GM12878 (cell line): ENCODE measurements around the gene SENP3. TPM values are rescaled to one million over a fixed set of nuclear protein-coding genes. Genes with fewer than 3 reads are reported as not detected.

ENCODE experiments used
- ATAC-seq: fragments of 200-7000 bp; cut with Tn5 transposase; 3 replicates; pipeline ENCODE4 v1.9.1; 2020; ENCODE audit warnings: mild to moderate bottlenecking, moderate library complexity
- BruUV-seq: library from RNA; stranded (reverse); fragments of 400-500 nt; replicated peaks from 2 replicates; lab custom pipeline; 2021; lab: Mats Ljungman, UMichigan
- CTCF ChIA-PET: fragments of 300-600 bp; sonication (Branson Sonifier 250); formaldehyde crosslinking; extraction: SDS; loops from one replicate; lab custom pipeline; 2021; ENCODE audit warnings: inconsistent platforms; lab: Yijun Ruan, JAX
- POLR2A ChIA-PET: fragments of 350-600 bp; formaldehyde crosslinking; extraction: SDS; loops from one replicate; lab custom pipeline; 2021; ENCODE audit warnings: inconsistent platforms; lab: Charles Lee
- RAD21 ChIA-PET: fragments of 300-600 bp; sonication (Branson Sonifier 250); formaldehyde crosslinking; loops from one replicate; lab custom pipeline; 2023; ENCODE audit warnings: antibody characterized with exemption; ENCODE audit not compliant: unreplicated experiment; lab: Charles Lee
- SMC1A ChIA-PET: fragments of 300-600 bp; sonication (Branson Sonifier 250); formaldehyde crosslinking; loops from one replicate; lab custom pipeline; 2023; ENCODE audit not compliant: unreplicated experiment, uncharacterized antibody; lab: Charles Lee
- DNase-seq: peaks from one replicate; pipeline ENCODE4 v3.0.0-alpha.2; 2011; ENCODE audit warnings: low read depth, low spot score
- FAIRE-seq: peaks from 3 replicates; lab custom pipeline; 2011; peaks lifted over from hg19 to GRCh38; lab: Jason Lieb, UNC
- H2AFZ ChIP-seq: 2 replicates; pipeline ENCODE4 v1.6.0; 2011; ENCODE audit warnings: low read depth, low read length, control low read depth; ENCODE audit not compliant: control insufficient read depth
- H3K27ac ChIP-seq: 2 replicates; pipeline ENCODE4 v1.5.1; 2011; ENCODE audit warnings: control low read depth; ENCODE audit not compliant: control insufficient read depth, insufficient read depth
- H3K27me3 ChIP-seq, 2 experiments: replicated peaks in 1 of 2; 2 replicates each; pipeline versions ENCODE4 v1.6.0 to v1.6.1; 2011; ENCODE audit warnings: low read length in 1 of 2; ENCODE audit not compliant: control insufficient read depth in 2 of 2, insufficient read depth in 2 of 2
- H3K36me3 ChIP-seq, 2 experiments: 2 replicates each; pipeline ENCODE4 v1.5.1; 2011; ENCODE audit warnings: low read length in 1 of 2; ENCODE audit not compliant: control insufficient read depth in 2 of 2, insufficient read depth in 2 of 2
- H3K4me1 ChIP-seq: 2 replicates; pipeline ENCODE4 v1.6.1; 2011; ENCODE audit warnings: mild to moderate bottlenecking, low read length, moderate library complexity, mixed read lengths; ENCODE audit not compliant: control insufficient read depth, insufficient read depth
- H3K4me2 ChIP-seq: 2 replicates; pipeline ENCODE4 v1.6.0; 2011; ENCODE audit warnings: control low read depth; ENCODE audit not compliant: control insufficient read depth, insufficient read depth
- H3K4me3 ChIP-seq: fragments of 200-600 bp; sonication (generic); 2 replicates; pipeline ENCODE4 v1.5.1; 2016
- H3K79me2 ChIP-seq: 2 replicates; pipeline ENCODE4 v1.6.0; 2011; ENCODE audit warnings: low read length; ENCODE audit not compliant: control insufficient read depth, insufficient read depth
- H3K9ac ChIP-seq: 2 replicates; pipeline ENCODE4 v1.8.0; 2011; ENCODE audit warnings: low read length, control low read depth, mixed read lengths; ENCODE audit not compliant: control insufficient read depth, insufficient read depth
- H3K9me3 ChIP-seq: replicated peaks from 3 replicates; pipeline ENCODE4 v1.5.1; 2011; ENCODE audit warnings: mild to moderate bottlenecking, low read length; ENCODE audit not compliant: control insufficient read depth, insufficient read depth
- H4K20me1 ChIP-seq: 2 replicates; pipeline ENCODE4 v1.6.0; 2011; ENCODE audit not compliant: control insufficient read depth, insufficient read depth
- CBX5 ChIP-seq: sonication (generic); IDR thresholded peaks from 2 replicates; pipeline ENCODE4 v1.6.1; 2016; ENCODE audit warnings: low read depth, moderate library complexity, mild to moderate bottlenecking, inconsistent platforms
- CEBPB ChIP-seq, 2 experiments: fragments of 150-350 bp in 1 of 2; IDR thresholded peaks; 2 replicates each; pipeline ENCODE4 v1.6.1; 2012 to 2014; ENCODE audit warnings: low read depth in 2 of 2, low read length in 2 of 2, borderline replicate concordance in 1 of 2, inconsistent platforms in 1 of 2
- JUND ChIP-seq: IDR thresholded peaks from 2 replicates; pipeline ENCODE4 v1.6.1; 2012; ENCODE audit warnings: low read depth, mild to moderate bottlenecking, low read length, improper control_type of control experiment, moderate library complexity
- MTA2 ChIP-seq: fragments of 450-650 bp; IDR thresholded peaks from 2 replicates; pipeline ENCODE4 v1.6.1; 2016; ENCODE audit warnings: low read depth, mild to moderate bottlenecking, moderate library complexity
- MXI1 ChIP-seq: fragments of 150-350 bp; IDR thresholded peaks from 2 replicates; pipeline ENCODE4 v1.6.1; 2011; ENCODE audit warnings: low read depth, mild to moderate bottlenecking, inconsistent platforms, low read length, improper control_type of control experiment
- PML ChIP-seq: IDR thresholded peaks from 2 replicates; pipeline ENCODE4 v1.6.1; 2012; ENCODE audit warnings: low read length, inconsistent platforms
- POU2F2 ChIP-seq: IDR thresholded peaks from 3 replicates; pipeline ENCODE4 v1.6.1; 2011; ENCODE audit warnings: low read depth, mild to moderate bottlenecking, low read length, borderline replicate concordance
- RELA ChIP-seq: fragments of 450-650 bp; IDR thresholded peaks from 2 replicates; pipeline ENCODE4 v1.8.0; 2014; ENCODE audit warnings: borderline replicate concordance; ENCODE audit not compliant: partially characterized antibody
- SMAD5 ChIP-seq: IDR thresholded peaks from 2 replicates; pipeline ENCODE4 v1.6.1; 2016; ENCODE audit warnings: antibody characterized with exemption, low read depth
- SPI1 ChIP-seq: IDR thresholded peaks from 2 replicates; pipeline ENCODE4 v1.6.1; 2011; ENCODE audit warnings: low read depth, mild to moderate bottlenecking, low read length, moderate library complexity, borderline replicate concordance; ENCODE audit not compliant: insufficient read depth
- STAT3 ChIP-seq: IDR thresholded peaks from 2 replicates; pipeline ENCODE4 v1.6.1; 2011; ENCODE audit warnings: low read depth, low read length, improper control_type of control experiment
- TAF1 ChIP-seq: IDR thresholded peaks from 2 replicates; pipeline ENCODE4 v1.6.1; 2011; ENCODE audit warnings: mild to moderate bottlenecking, low read depth, low read length, borderline replicate concordance
- WGBS: methylation state at CpG from one replicate; pipeline ENCODE4 v1.1.6; 2016; ENCODE audit warnings: low lambda C conversion rate; ENCODE audit not compliant: insufficient replicate concordance, insufficient coverage; ENCODE audit errors: missing lambda C conversion rate; 5-methylcytosine and 5-hydroxymethylcytosine counted together
- in situ Hi-C: fragments of 300-500 bp; cut with MboI; formaldehyde crosslinking; loops from 9 replicates; pipeline ENCODE4 v1.14.3; 2018; ENCODE audit warnings: mixed read lengths
- intact Hi-C: fragments of 100-400 bp; cut with micrococcal nuclease; formaldehyde crosslinking; loops from one replicate; pipeline ENCODE4 v1.14.2; 2022; ENCODE audit not compliant: unreplicated experiment
- polyA plus RNA-seq, 11 experiments: library from polyadenylated mRNA; depleted of rRNA in 4 of 11; unstranded in 6 of 11; stranded (reverse) in 5 of 11; fragments of >200 nt; fragmentation: Nextera tagmentation in 4 of 11; fragmentation: Illumina TruSeq in 1 of 11; extraction: Ambion mirVana in 4 of 11; extraction: Trizol in 1 of 11; gene quantifications; 1 replicate in 1 of 11; 2 replicates in 10 of 11; pipeline versions ENCODE4 v1.2.1 to v1.2.3, GENCODE V29; 2011 to 2016; ENCODE audit warnings: inconsistent platforms in 2 of 11, missing spikeins in 2 of 11, low read depth in 1 of 11
- total RNA-seq, 4 experiments: library from RNA; depleted of rRNA in 3 of 4; stranded (reverse); fragments of >200 nt in 3 of 4; fragmentation: Illumina TruSeq in 1 of 4; extraction: Trizol in 1 of 4; gene quantifications; 2 replicates each; pipeline versions ENCODE4 v1.2.1 to v1.2.3, GENCODE V29; 2013 to 2021
- TF ChIP-seq, protein P1 (sequence below): fragments of 450-650 bp; IDR thresholded peaks from 2 replicates; pipeline ENCODE4 v1.6.1; 2017; ENCODE audit warnings: mild to moderate bottlenecking, moderate library complexity
- TF ChIP-seq, protein P2 (sequence below): IDR thresholded peaks from 2 replicates; pipeline ENCODE4 v1.6.1; 2012; ENCODE audit warnings: low read depth, low read length, improper control_type of control experiment
- TF ChIP-seq, protein P3 (sequence below): fragments of 450-650 bp; IDR thresholded peaks from 2 replicates; pipeline ENCODE4 v1.6.1; 2017; ENCODE audit warnings: low read depth, mild to moderate bottlenecking, moderate library complexity

SENP3 gene
- total and polyA plus RNA-seq, 10 of the 15 experiments (the other 5 are each of a cell fraction or from before 2014, with no cell fraction given): 1.8 to 113 (median 72.3) TPM

DNA sequence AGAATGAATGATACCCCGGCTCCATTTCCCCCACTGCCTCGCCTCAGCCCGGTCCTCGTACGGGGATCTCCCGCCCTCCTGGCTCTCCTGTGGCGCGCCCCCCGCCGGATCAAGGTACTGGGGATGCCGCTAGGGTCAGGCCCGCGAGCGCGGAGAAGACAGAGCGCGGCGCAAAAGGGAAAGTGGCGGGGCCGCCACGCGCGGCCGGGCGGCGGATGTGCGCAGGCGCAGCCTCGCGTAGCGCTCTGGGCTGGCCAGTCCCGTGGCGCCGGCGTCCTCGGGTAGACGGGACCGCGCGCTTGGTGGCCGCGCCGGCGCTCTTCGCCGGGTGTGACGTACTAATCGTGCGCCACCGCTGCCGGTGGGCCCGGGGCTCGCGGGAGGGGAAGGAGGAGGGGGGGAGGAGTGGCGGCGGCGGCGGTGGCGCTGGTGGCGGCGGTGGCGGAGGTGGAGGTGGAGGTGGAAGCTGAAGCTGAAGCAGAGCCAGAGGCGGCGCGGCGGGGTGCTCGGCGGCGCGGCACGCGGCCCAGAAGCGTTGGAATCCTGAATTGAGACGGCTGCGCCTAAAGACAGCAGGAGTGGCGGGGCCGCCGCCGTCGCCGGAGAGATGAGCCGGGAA, at the start of gene SENP3 (continued):
- TF ChIP-seq, protein P1, sequence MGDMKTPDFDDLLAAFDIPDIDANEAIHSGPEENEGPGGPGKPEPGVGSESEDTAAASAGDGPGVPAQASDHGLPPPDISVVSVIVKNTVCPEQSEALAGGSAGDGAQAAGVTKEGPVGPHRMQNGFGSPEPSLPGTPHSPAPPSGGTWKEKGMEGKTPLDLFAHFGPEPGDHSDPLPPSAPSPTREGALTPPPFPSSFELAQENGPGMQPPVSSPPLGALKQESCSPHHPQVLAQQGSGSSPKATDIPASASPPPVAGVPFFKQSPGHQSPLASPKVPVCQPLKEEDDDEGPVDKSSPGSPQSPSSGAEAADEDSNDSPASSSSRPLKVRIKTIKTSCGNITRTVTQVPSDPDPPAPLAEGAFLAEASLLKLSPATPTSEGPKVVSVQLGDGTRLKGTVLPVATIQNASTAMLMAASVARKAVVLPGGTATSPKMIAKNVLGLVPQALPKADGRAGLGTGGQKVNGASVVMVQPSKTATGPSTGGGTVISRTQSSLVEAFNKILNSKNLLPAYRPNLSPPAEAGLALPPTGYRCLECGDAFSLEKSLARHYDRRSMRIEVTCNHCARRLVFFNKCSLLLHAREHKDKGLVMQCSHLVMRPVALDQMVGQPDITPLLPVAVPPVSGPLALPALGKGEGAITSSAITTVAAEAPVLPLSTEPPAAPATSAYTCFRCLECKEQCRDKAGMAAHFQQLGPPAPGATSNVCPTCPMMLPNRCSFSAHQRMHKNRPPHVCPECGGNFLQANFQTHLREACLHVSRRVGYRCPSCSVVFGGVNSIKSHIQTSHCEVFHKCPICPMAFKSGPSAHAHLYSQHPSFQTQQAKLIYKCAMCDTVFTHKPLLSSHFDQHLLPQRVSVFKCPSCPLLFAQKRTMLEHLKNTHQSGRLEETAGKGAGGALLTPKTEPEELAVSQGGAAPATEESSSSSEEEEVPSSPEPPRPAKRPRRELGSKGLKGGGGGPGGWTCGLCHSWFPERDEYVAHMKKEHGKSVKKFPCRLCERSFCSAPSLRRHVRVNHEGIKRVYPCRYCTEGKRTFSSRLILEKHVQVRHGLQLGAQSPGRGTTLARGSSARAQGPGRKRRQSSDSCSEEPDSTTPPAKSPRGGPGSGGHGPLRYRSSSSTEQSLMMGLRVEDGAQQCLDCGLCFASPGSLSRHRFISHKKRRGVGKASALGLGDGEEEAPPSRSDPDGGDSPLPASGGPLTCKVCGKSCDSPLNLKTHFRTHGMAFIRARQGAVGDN: peak; percentile 47; the same call in 1 of the 2 replicates
- peak; percentile 40 for TF ChIP-seq RELA
- TF ChIP-seq, protein P2, sequence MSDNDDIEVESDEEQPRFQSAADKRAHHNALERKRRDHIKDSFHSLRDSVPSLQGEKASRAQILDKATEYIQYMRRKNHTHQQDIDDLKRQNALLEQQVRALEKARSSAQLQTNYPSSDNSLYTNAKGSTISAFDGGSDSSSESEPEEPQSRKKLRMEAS: peak; percentile 13; the same call in 1 of the 2 replicates
- TF ChIP-seq SMAD5: 0 out of 2 replicates have a peak, but pooled peaks have one; percentile 29
- peak; percentile 41; the same call in 1 of the 2 replicates for TF ChIP-seq TAF1
- 0 out of 2 replicates have a peak, but pooled peaks have one; percentile 35 for TF ChIP-seq PML
- peak; percentile 89 for TF ChIP-seq MXI1

DNA sequence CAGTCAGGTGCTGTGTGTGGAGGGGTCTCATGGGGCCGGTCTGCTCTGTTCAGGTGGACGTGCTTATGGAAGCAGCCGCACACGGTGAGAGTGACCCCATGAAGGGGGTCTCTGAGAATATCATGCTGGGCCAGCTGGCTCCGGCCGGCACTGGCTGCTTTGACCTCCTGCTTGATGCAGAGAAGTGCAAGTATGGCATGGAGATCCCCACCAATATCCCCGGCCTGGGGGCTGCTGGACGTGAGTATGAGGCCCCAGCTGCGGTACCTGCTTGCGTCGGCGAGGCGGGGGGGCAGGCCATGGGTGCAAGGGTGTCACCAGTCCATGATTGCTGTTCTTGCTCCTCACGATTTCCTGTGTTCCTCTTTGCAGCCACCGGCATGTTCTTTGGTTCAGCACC, 49.6 kb upstream of the SENP3 start:
- POLR2A ChIA-PET: no interaction called here
- no peak for DNase-seq
- no peak for TF ChIP-seq CEBPB (IDR thresholded peaks at IDR 0.05; ENCODE audit: borderline replicate concordance in 1 of 2, low read depth in 2 of 2, low read length in 2 of 2)
- TF ChIP-seq CBX5: no peak
- TF ChIP-seq, protein P3, sequence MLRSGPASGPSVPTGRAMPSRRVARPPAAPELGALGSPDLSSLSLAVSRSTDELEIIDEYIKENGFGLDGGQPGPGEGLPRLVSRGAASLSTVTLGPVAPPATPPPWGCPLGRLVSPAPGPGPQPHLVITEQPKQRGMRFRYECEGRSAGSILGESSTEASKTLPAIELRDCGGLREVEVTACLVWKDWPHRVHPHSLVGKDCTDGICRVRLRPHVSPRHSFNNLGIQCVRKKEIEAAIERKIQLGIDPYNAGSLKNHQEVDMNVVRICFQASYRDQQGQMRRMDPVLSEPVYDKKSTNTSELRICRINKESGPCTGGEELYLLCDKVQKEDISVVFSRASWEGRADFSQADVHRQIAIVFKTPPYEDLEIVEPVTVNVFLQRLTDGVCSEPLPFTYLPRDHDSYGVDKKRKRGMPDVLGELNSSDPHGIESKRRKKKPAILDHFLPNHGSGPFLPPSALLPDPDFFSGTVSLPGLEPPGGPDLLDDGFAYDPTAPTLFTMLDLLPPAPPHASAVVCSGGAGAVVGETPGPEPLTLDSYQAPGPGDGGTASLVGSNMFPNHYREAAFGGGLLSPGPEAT: no peak
- TF ChIP-seq RELA: no peak
- TF ChIP-seq JUND: no peak
- no peak for TF ChIP-seq SPI1
- TF ChIP-seq PML: no peak
- TF ChIP-seq POU2F2: no peak
- no peak for TF ChIP-seq MTA2
- no peak for TF ChIP-seq STAT3

More for the DNA sequence above, 49.6 kb upstream of the SENP3 start:
- H3K9ac ChIP-seq: no peak overlapping the region
- no TSS peak for BruUV-seq
- FAIRE-seq (no peak), ATAC-seq (no peak)
- ChIA-PET RAD21 (interaction anchor here (1.1 kb wide), 1 partner anchor 48 kb away, joined by 3 read pairs; no protein-coding TSS in a partner anchor), SMC1A (no interaction called here), CTCF (interaction anchor here (1.2 to 4.4 kb wide), 3 partner anchors 35 to 156 kb away, joined by 3 to 145 read pairs (median 26); partner anchors contain the start of genes SENP3, TNFSF12 and TNFSF13)
- H3K4me2 ChIP-seq: no peak overlapping the region
- intact Hi-C loops (no loop called here), in situ Hi-C loops (no loop called here)
- H3K4me1 ChIP-seq: no peaks in the 10 kb centered on the region
- no peaks in the 10 kb centered on the region for H4K20me1 ChIP-seq
- H3K36me3 ChIP-seq: peaks cover 19 to 38% of the 10 kb centered on the region in 2 experiments; a peak in 3 of 4 replicates
- no peak overlapping the region for H3K27ac ChIP-seq
- H3K9me3 ChIP-seq: no peaks in the 10 kb centered on the region
- H3K27me3 ChIP-seq: no peaks in the 10 kb centered on the region
- no peaks in the 10 kb centered on the region for H3K79me2 ChIP-seq
- H2AFZ ChIP-seq: no peak overlapping the region
- no peak overlapping the region for H3K4me3 ChIP-seq
- WGBS: 98% methylated on average over 15 of the region's 15 CpGs
